GM21529 (cell line): Measurements from ENCODE around the gene TMEM167A.

Source experiments
- ATAC-seq: cut with Tn5 transposase; IDR thresholded peaks from one replicate; pipeline ENCODE4 v1.9.1; 2021; ENCODE audit not compliant: unreplicated experiment

TMEM167A gene

GRCh38 chr5:83036991-83037575, 40.1 kb downstream of the TMEM167A start:
- ATAC-seq, result no peak

GRCh38 chr5:83035373-83036100, 41.7 kb downstream of the TMEM167A start:
- ATAC-seq, result no peak

- ATAC-seq, result no peak
Observed at GRCh38 chr5:83034528-83035207, 42.5 kb downstream of the TMEM167A start.

- ATAC-seq, result no peak
Observed at GRCh38 chr5:83034036-83034435, 43.2 kb downstream of the TMEM167A start.

- no peak for ATAC-seq
Observed at GRCh38 chr5:83031381-83031780, 45.8 kb downstream of the TMEM167A start.

GRCh38 chr5:83029912-83030311, 47.3 kb downstream of the TMEM167A start:
- ATAC-seq, result no peak

GRCh38 chr5:83026930-83027687, 50.1 kb downstream of the TMEM167A start:
- peak; percentile 87 for ATAC-seq

GRCh38 chr5:83026516-83026915, 50.7 kb downstream of the TMEM167A start:
- no peak for ATAC-seq

- ATAC-seq, result no peak
Observed at GRCh38 chr5:83025690-83026478, 51.3 kb downstream of the TMEM167A start.

GRCh38 chr5:83022334-83022733, 54.9 kb downstream of the TMEM167A start:
- ATAC-seq, result no peak

- ATAC-seq, result no peak
Observed at GRCh38 chr5:83015676-83016075, 61.5 kb downstream of the TMEM167A start.

GRCh38 chr5:83011985-83012384, 65.2 kb downstream of the TMEM167A start:
- peak; percentile 99 for ATAC-seq

- no peak for ATAC-seq
Observed at GRCh38 chr5:83009408-83009807, 67.8 kb downstream of the TMEM167A start.

- no peak for ATAC-seq
Observed at GRCh38 chr5:83007755-83008154, 69.4 kb downstream of the TMEM167A start.

- no peak for ATAC-seq
Observed at GRCh38 chr5:83006683-83007283, 70.4 kb downstream of the TMEM167A start.

- ATAC-seq, result no peak
Observed at GRCh38 chr5:83003791-83004190, 73.4 kb downstream of the TMEM167A start.
